PC-3 (cell line): ENCODE data around the gene GLB1L. TPM values are rescaled to one million over a fixed set of nuclear protein-coding genes. Genes with fewer than 3 reads are reported as not detected.
A peak's percentile ranks its signal among the peaks of the same experiment; 100 is the strongest.

Experiments used
- ATAC-seq: fragments of 200-7000 bp; cut with Tn5 transposase; 2 replicates; pipeline ENCODE4 v1.9.1; 2020; ENCODE audit warnings: mild to moderate bottlenecking, moderate library complexity
- BruUV-seq: library from RNA; stranded (reverse); fragments of 400-500 nt; replicated peaks from 2 replicates; lab custom pipeline; 2021; lab: Mats Ljungman, UMichigan
- CTCF ChIA-PET: fragments of 300-600 bp; sonication (Branson Sonifier 250); formaldehyde crosslinking; loops from one replicate; lab custom pipeline; 2022; ENCODE audit warnings: antibody characterized with exemption; lab: Charles Lee
- POLR2A ChIA-PET: fragments of 300-600 bp; sonication (Branson Sonifier 250); formaldehyde crosslinking; loops from one replicate; lab custom pipeline; 2022; ENCODE audit warnings: antibody characterized with exemption; ENCODE audit not compliant: unreplicated experiment; lab: Charles Lee
- DNase-seq: peaks from one replicate; pipeline ENCODE4 v3.0.0-alpha.2; 2015
- H2AFZ ChIP-seq: fragments of 300-600 bp; sonication (generic); 2 replicates; pipeline ENCODE4 v1.6.0; 2016; ENCODE audit warnings: antibody characterized with exemption, low read length
- H3F3A ChIP-seq: fragments of 300-600 bp; sonication (generic); one replicate; pipeline ENCODE4 v1.6.0; 2017; ENCODE audit warnings: antibody characterized with exemption, low read length, control low read depth, mild to moderate bottlenecking; ENCODE audit not compliant: unreplicated experiment
- H3K27ac ChIP-seq: fragments of 300-600 bp; sonication (generic); 2 replicates; pipeline ENCODE4 v1.5.1; 2016; ENCODE audit warnings: mild to moderate bottlenecking, low read length
- H3K27me3 ChIP-seq: fragments of 300-600 bp; sonication (generic); 2 replicates; pipeline ENCODE4 v1.6.1; 2016; ENCODE audit warnings: low read length, mixed read lengths
- H3K36me3 ChIP-seq: fragments of 300-600 bp; sonication (generic); 2 replicates; pipeline ENCODE4 v1.6.1; 2016; ENCODE audit warnings: low read depth, mixed run types, low read length, mixed read lengths
- H3K4me1 ChIP-seq: fragments of 300-600 bp; sonication (generic); 2 replicates; pipeline ENCODE4 v1.5.1; 2016; ENCODE audit warnings: low read length; ENCODE audit not compliant: insufficient read depth
- H3K4me2 ChIP-seq: fragments of 300-600 bp; sonication (generic); 2 replicates; pipeline ENCODE4 v1.6.0; 2016; ENCODE audit warnings: low read length
- H3K4me3 ChIP-seq: fragments of 300-600 bp; sonication (generic); 2 replicates; pipeline ENCODE4 v1.5.1; 2016; ENCODE audit warnings: mild to moderate bottlenecking, low read length, mixed read lengths
- H3K79me2 ChIP-seq: fragments of 300-600 bp; sonication (generic); 2 replicates; pipeline ENCODE4 v1.6.1; 2017; ENCODE audit warnings: low read length, mixed read lengths
- H3K9ac ChIP-seq: fragments of 300-600 bp; sonication (generic); 2 replicates; pipeline ENCODE4 v1.6.0; 2016; ENCODE audit warnings: mild to moderate bottlenecking, low read length
- H3K9me2 ChIP-seq: fragments of 300-600 bp; sonication (generic); replicated peaks from 2 replicates; pipeline ENCODE4 v1.6.1; 2016; ENCODE audit warnings: mixed run types, low read length, mixed read lengths
- H3K9me3 ChIP-seq: fragments of 300-600 bp; sonication (generic); 2 replicates; pipeline ENCODE4 v1.6.1; 2016; ENCODE audit warnings: low read length, mixed read lengths
- H4K20me1 ChIP-seq: fragments of 300-600 bp; sonication (generic); 2 replicates; pipeline ENCODE4 v1.6.1; 2016; ENCODE audit warnings: low read length, mixed read lengths
- EZH2 ChIP-seq: fragments of 300-600 bp; sonication (generic); IDR thresholded peaks from one replicate; pipeline ENCODE4 v1.6.1; 2017; ENCODE audit warnings: antibody characterized with exemption, mild to moderate bottlenecking, low read length; ENCODE audit not compliant: unreplicated experiment
- EZH2phosphoT487 ChIP-seq: fragments of 300-600 bp; sonication (generic); IDR thresholded peaks from 2 replicates; pipeline ENCODE4 v1.6.1; 2018; ENCODE audit warnings: mild to moderate bottlenecking, antibody characterized with exemption, low read length, borderline replicate concordance
- intact Hi-C: fragments of 100-400 bp; cut with micrococcal nuclease; formaldehyde crosslinking; loops from 2 replicates; pipeline ENCODE4 v1.9.0; 2023
- total RNA-seq: library from RNA; depleted of rRNA; stranded (reverse); fragments of >200 nt; gene quantifications from 2 replicates; pipeline ENCODE4 v1.2.3, GENCODE V29; 2014
- TF ChIP-seq, protein P1 (sequence below): fragments of 300-600 bp; sonication (generic); conservative IDR thresholded peaks from 2 replicates; pipeline ENCODE4 v1.5.1; 2017; ENCODE audit warnings: antibody characterized with exemption, low read depth, mild to moderate bottlenecking, low read length

GLB1L gene
- total RNA-seq, 1 experiment from 2014 or later: 6.0 TPM

DNA sequence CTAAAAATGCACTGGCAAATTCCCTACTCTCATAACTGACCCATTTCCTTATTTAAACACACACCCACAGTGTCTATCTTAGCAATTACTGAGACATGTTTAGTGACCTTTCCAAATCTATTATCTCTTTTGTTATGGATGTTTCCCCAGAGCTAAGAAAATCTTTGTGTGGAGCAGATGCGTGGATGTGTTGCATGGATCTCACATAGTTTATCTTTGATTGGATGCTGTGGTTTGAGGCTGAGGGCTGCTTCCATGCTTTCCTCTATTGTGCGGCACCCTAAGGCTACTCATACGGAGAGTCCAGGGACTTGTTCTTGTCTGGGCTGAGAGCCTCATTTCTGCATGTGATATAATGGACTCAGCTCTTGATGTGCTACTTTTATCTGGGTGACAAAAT lies 10.9 kb downstream of the GLB1L start:
- Histone ChIP-seq H3K4me2 (no peak overlapping the region), H3K27me3 (no peaks in the 10 kb centered on the region), H3K36me3 (peaks cover 42% of the 10 kb centered on the region), H4K20me1 (no peaks in the 10 kb centered on the region), H3K9me2 (no peaks in the 10 kb centered on the region), H3F3A (peaks cover 4% of the 10 kb centered on the region), H3K27ac (no peak overlapping the region), H3K4me3 (no peak overlapping the region), H3K4me1 (peaks cover 5% of the 10 kb centered on the region; the same call in 1 of the 2 replicates), H3K9me3 (no peaks in the 10 kb centered on the region), H2AFZ (no peak overlapping the region), H3K9ac (no peak overlapping the region), H3K79me2 (peaks cover 30% of the 10 kb centered on the region)
- DNase-seq (no peak), ATAC-seq (no peak)
- intact Hi-C loops: no loop called here
- POLR2A ChIA-PET: interaction anchor here (0.6 kb wide), 1 partner anchor 192 kb away, joined by 3 read pairs; no protein-coding TSS in a partner anchor
- CTCF ChIA-PET: no interaction called here
- TF ChIP-seq, protein P1, sequence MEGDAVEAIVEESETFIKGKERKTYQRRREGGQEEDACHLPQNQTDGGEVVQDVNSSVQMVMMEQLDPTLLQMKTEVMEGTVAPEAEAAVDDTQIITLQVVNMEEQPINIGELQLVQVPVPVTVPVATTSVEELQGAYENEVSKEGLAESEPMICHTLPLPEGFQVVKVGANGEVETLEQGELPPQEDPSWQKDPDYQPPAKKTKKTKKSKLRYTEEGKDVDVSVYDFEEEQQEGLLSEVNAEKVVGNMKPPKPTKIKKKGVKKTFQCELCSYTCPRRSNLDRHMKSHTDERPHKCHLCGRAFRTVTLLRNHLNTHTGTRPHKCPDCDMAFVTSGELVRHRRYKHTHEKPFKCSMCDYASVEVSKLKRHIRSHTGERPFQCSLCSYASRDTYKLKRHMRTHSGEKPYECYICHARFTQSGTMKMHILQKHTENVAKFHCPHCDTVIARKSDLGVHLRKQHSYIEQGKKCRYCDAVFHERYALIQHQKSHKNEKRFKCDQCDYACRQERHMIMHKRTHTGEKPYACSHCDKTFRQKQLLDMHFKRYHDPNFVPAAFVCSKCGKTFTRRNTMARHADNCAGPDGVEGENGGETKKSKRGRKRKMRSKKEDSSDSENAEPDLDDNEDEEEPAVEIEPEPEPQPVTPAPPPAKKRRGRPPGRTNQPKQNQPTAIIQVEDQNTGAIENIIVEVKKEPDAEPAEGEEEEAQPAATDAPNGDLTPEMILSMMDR: no peak
- TF ChIP-seq EZH2 (no peak), EZH2phosphoT487 (no peak)
- BruUV-seq: no TSS peak

DNA sequence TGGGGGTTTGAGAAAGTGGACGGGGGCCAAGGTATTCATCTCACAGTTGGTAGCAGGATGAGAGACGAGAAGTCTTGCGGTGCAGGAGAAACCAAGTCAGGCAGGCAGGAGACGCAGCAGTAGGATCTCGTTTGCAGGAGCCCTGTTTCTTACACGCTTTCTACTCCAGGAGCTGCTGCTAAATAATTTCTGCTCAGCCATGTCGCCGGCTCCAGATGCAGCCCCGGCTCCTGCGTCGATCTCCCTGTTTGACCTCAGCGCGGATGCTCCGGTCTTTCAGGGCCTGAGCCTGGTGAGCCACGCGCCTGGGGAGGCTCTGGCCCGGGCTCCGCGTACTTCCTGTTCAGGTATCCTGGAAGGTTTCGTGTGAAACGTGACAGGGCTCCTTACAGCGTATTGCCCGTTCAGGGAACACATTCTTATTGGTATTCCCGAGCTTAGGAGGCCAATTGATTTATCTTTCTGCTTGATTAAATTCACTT lies 15.1 kb downstream of the GLB1L start:
- H3K9me3 ChIP-seq: no peaks in the 10 kb centered on the region
- peaks cover 4% of the 10 kb centered on the region for H3F3A ChIP-seq
- H3K4me1 ChIP-seq: peaks cover 17% of the 10 kb centered on the region
- no peaks in the 10 kb centered on the region for H3K9me2 ChIP-seq
- DNase-seq (peak; percentile 67), ATAC-seq (peak; percentile 47)
- H3K9ac ChIP-seq: peak overlapping the region; percentile 80
- peak overlapping the region; percentile 60 for H2AFZ ChIP-seq
- peak overlapping the region; percentile 85 for H3K4me2 ChIP-seq
- H3K4me3 ChIP-seq: peak overlapping the region; percentile 74
- TSS peak; percentile 72 for BruUV-seq
- ChIA-PET POLR2A (interaction anchor here (0.9 to 1.1 kb wide), 3 partner anchors 19 to 44 kb away, joined by 4 to 6 read pairs (median 5); partner anchors contain the start of gene ZFAND2B), CTCF (interaction anchor here (0.7 kb wide), 1 partner anchor 19 kb away, joined by 6 read pairs; no protein-coding TSS in a partner anchor)
- TF ChIP-seq EZH2 (no peak), EZH2phosphoT487 (no peak)
- TF ChIP-seq, protein P1: no peak
- H3K27ac ChIP-seq: peak overlapping the region; percentile 54
- peaks cover 51% of the 10 kb centered on the region for H3K79me2 ChIP-seq
- no peaks in the 10 kb centered on the region for H3K27me3 ChIP-seq
- peaks cover 25% of the 10 kb centered on the region for H3K36me3 ChIP-seq
- intact Hi-C loops: no loop called here
- H4K20me1 ChIP-seq: no peaks in the 10 kb centered on the region
